DMS153 (cell line): ENCODE data around the gene DNAH1.
"Not testable (repeated sequence)": the region's sequence is repeated elsewhere in the genome, so short reads cannot be mapped to it uniquely, and the experiment has no call there.

ENCODE experiments used
- DNase-seq: peaks from one replicate; lab custom pipeline; 2025; lab: John Stamatoyannopoulos, UW

The DNAH1 gene

DNA sequence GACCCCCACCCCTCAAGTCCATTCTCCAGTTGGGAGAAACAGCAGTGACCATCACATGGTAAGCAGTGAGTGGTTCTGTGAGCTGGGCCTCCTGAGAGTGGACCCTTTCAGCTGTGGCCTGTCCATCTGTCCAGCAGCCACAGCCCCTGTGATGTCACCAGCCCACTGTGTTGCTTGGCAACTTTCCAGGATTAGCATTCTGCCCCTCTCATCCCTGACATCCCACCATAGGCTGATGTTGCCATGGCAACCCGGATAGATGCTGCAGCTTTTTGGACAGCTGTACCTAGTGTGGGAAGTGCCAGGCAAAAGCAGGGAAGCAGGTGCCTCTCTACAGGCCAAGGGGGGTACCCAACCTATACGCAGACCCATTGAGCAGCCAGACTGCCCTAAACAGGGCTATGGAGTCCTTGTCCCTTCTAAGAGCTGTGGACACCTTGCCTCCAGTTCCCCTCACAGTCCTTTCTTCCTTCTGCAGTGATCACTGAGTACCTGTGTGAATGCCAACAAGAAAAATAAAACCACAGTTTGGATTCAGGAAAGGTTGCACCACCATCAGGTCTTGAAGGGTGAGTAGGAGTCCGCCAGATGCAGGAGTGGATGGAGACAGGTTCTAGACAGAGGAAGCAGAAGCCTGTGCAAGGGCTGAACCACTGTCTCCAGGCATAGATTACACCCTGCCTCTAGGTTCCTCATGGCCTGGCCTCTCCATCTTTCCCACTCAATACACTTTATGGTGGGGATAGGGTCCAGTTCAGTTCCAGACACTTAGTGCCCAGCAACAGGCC lies at the start of gene DNAH1:
TSS of gene DNAH1 (plus strand) at position 343 of the 788 bp plus-strand sequence. CDS start 6,124 bp downstream, outside the sequence.
- no peak for DNase-seq

DNA sequence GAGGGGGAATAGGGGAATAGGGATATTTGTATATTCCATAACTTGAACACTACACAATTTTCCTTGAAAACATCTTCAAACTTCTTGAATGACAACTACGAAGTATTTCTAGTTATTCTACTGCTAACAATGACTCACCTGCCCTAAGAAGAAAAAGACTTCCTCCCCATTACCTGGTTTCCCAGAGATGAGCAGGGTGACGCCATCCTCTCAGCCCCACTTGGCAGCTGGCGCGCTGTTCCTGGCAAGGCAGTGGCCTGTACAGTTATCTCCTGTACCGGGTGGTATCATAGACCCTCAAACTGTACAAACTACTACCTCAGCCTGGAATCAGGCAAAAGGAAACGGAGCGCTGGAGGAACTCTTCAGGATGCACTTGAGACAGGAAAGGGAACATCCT lies 48.1 kb upstream of the DNAH1 start:
- no peak for DNase-seq

GRCh38 chr3:52269776-52270175 lies 46.3 kb upstream of the DNAH1 start:
- no peak for DNase-seq

- no peak for DNase-seq
Observed at GRCh38 chr3:52270252-52270754, 45.8 kb upstream of the DNAH1 start.

GRCh38 chr3:52272172-52272571 lies 43.9 kb upstream of the DNAH1 start:
- DNase-seq, result not testable (repeated sequence)

GRCh38 chr3:52272831-52273230 lies 43.3 kb upstream of the DNAH1 start:
- no peak for DNase-seq

- DNase-seq, result not testable (repeated sequence)
Observed at GRCh38 chr3:52274781-52275180, 41.3 kb upstream of the DNAH1 start.

DNA sequence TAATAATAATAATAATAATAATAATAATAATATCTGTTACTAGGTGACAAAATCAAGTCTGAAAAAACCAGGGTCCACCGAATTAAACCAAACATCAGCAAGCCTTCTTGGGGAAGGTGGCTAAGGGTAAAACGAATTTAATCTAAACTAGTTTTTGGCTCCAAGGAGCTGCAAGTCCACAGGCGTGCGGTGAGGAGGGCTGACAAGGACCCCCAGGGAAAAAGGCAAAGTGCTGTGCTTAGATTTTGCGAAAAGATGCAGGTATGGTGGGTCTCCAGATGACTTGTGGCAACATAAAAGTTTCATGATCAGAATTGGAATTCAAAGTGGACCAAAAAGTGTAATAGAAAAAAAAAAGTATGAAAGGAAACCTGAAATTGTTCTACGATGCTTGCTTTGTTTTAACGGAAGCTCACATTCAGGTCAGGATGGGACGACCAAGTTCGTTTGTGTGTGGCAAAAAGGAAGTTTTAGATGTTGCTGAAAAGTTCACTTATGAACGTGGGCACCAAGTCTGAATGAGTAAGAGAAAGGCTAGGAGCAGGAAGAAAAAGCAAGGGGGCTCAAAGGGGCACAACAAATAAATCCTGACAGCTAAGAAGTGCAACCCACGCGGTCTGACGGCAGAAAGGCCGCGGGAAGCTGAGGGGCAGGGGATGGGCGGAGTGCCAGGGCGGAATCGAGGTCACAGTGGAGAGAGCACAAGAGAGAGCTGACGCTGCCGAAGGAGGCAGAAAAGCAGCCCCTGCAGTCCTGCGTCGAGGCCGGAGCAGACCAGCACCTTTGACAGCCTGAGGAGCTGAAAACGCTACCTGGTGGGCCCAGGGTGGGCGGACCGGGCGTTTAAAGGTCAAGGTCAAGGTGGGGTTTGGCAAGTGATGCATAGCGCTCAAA lies 38.8 kb upstream of the DNAH1 start:
- DNase-seq, result no peak

DNA sequence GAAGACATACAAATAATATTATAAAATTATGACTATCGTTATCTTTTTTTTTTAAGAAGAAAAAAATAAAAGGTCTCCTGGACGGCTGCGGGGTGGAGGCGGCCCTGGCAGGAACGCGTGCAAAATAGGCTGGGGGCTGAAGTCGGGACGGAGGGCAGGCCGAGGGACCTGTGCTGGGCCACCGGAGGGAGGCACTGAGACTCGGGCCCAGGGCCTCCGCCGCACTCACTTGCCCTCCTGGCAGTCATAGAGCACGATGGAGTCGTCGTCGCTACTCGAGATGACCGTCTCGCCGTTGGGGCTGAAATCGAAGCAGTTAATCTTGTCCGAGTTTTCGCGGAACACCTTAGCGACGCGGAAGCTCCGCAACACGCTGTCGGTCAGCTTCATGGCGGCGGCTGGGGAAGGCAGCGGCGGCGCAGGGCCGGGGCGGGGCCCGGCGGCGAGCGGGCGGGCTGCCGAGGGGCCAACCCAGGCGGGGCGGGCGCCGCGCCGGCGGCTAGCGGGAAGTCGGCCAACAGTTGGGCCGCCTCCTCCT lies 38.1 kb upstream of the DNAH1 start:
- DNase-seq, result no peak

GRCh38 chr3:52278510-52279069 lies 37.5 kb upstream of the DNAH1 start, which contains the start of gene WDR82:
TSS of gene WDR82 (minus strand) at chr3:52278649. CDS start at chr3:52278361, 288 bp downstream.
- DNase-seq, result peak; percentile 64

DNA sequence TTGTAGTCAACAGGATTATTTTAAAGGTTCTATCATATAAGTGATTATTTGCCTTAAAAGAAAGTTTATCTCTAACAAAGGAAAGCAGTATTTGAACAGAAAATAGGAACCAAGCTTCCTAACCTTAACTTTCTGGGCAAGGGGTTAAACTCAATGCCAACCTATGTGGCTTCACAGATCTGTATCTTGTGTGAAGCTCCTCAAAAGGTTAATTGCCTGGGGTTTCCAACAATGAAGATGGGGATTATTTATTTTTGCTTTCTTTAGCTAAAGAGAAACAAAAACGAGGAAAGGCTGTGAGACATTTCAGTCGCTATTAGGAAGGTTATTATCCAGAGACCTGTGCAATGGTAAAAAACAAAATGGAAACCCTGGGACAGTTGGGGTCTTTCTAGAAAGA lies 36.5 kb upstream of the DNAH1 start:
- no peak for DNase-seq

DNA sequence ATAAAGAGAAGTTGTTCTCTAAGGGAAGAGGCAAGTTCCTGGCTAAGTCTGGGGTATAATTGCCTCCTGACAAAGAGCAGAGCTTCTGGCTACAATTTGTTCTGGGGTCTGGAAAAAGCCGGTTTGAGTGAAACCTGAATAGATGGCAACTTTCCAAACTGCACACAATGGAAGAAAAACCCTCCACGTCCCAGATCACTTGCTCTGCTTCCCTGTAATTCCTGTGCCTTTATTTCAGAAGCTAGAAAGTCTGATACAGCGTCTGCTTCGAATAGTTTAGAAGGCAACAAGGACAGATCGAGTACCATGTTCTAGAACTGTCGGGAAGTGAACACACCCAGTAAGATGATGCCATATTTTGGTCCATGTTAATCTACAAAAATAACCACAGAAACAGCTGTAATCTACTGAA lies 36.1 kb upstream of the DNAH1 start:
- DNase-seq, result peak; percentile 11

GRCh38 chr3:52281981-52282801 lies 33.9 kb upstream of the DNAH1 start:
- no peak for DNase-seq

- DNase-seq, result no peak
Observed at GRCh38 chr3:52283306-52283705, 32.8 kb upstream of the DNAH1 start.

- not testable (repeated sequence) for DNase-seq
Observed at GRCh38 chr3:52284051-52284450, 32.1 kb upstream of the DNAH1 start.

- DNase-seq, result no peak
Observed at GRCh38 chr3:52286777-52287110, 29.4 kb upstream of the DNAH1 start.

- no peak for DNase-seq
Observed at GRCh38 chr3:52288674-52289073, 27.4 kb upstream of the DNAH1 start.

- DNase-seq, result no peak
Observed at GRCh38 chr3:52289338-52289746, 26.8 kb upstream of the DNAH1 start.

DNA sequence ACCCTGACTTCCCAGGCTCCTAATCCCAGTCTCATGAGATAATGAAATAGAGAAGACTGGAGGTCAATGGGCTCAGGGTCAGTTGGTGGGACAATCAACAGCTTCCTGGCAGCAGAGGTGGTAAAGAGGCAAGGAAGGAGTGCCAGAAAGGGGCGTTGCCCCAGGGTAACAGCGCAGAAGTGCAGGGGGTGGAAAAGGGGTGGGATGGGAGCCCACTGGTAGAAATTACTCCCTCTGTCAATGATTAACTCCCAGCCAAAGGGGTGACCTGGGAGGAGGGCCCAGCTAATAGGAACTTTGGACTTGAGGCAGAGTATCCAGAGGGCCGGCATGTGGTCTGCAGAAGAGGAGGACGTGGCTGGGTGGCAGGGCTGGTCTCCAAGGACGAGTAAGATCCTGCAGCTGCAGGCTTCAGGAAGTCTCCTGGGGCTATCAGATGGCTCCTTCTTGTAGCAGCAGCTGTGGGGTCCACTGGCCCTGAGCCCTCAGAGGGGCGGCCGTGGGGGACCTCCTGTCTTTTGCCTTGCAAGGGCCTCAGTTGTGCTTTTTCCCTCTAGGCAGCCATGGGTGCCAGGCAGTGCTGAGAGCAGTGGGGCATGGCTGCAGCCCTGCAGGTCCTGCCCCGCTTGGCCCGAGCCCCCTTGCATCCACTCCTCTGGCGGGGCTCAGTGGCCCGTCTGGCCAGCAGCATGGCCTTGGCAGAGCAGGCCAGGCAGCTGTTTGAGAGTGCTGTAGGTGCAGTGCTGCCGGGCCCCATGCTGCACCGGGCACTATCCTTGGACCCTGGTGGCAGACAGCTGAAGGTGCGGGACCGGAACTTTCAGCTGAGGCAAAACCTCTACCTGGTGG lies 26.1 kb upstream of the DNAH1 start:
- DNase-seq, result no peak
